Measurements from ENCODE around the gene PERM1.

DNA sequence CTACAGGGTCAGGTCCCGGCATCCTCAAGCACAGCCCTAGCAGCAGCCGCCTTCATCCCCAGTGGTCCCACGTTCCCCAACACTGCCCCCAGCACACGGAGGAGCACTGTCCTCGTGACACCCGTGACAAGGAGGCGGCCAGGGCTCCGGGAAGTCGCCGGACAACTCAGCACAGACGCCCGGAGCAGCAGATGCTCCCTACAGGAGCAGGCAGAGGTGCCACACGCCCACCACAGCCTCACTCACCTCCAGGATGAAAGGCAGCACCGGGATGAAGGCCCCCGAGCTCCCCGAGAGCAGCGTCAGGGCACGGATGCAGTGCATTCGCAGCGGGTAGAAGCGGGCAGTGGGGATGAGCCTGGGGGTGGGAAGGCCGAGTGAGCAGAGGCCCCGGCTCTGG lies 31.0 kb downstream of the PERM1 start:
- TF ChIP-seq, protein P1, sequence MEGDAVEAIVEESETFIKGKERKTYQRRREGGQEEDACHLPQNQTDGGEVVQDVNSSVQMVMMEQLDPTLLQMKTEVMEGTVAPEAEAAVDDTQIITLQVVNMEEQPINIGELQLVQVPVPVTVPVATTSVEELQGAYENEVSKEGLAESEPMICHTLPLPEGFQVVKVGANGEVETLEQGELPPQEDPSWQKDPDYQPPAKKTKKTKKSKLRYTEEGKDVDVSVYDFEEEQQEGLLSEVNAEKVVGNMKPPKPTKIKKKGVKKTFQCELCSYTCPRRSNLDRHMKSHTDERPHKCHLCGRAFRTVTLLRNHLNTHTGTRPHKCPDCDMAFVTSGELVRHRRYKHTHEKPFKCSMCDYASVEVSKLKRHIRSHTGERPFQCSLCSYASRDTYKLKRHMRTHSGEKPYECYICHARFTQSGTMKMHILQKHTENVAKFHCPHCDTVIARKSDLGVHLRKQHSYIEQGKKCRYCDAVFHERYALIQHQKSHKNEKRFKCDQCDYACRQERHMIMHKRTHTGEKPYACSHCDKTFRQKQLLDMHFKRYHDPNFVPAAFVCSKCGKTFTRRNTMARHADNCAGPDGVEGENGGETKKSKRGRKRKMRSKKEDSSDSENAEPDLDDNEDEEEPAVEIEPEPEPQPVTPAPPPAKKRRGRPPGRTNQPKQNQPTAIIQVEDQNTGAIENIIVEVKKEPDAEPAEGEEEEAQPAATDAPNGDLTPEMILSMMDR (conservative IDR thresholded peaks at IDR 0.05) = no peak
- TF ChIP-seq ZFX (IDR thresholded peaks at IDR 0.05) = no peak
